ENCODE data around the gene FER1L5. TPM values are rescaled to one million over a fixed set of nuclear protein-coding genes. Genes with fewer than 3 reads are reported as not detected.

Gene FER1L5
- polyA plus RNA-seq, 1 of the 3 experiments (the other 2 are of a cell fraction): 0.02 TPM

GRCh38 chr2:96702098-96702785 lies 59.7 kb downstream of the FER1L5 start:
- Histone ChIP-seq H3K9me3 (no peaks in the 10 kb centered on the region), H2AFZ (ENCODE audit: low read depth) (no peak overlapping the region), H3K79me2 (ENCODE audit: insufficient read depth) (no peaks in the 10 kb centered on the region), H3K4me1 (ENCODE audit: control insufficient read depth in 1 of 2, insufficient read depth in 2 of 2, low read depth in 1 of 2, low read length in 1 of 2) (no peaks in the 10 kb centered on the region), H3K9me2 (no peaks in the 10 kb centered on the region), H3K4me3 (ENCODE audit: low read depth in 2 of 2, low read length in 1 of 2) (no peak overlapping the region), H3K4me2 (no peak overlapping the region), H3K27ac (ENCODE audit: low read depth in 2 of 2, low read length in 1 of 2) (no peak overlapping the region), H3K27me3 (ENCODE audit: insufficient read depth) (no peaks in the 10 kb centered on the region), H3F3A (replicated peaks; ENCODE audit: insufficient read depth) (no peaks in the 10 kb centered on the region), H3K9ac (no peak overlapping the region), H3K36me3 (replicated peaks in 1 of 2; ENCODE audit: control insufficient read depth in 1 of 2, insufficient read depth in 2 of 2, low read length in 1 of 2) (peaks cover 6 to 20% of the 10 kb centered on the region in 2 experiments), H4K20me1 (ENCODE audit: insufficient read depth) (no peaks in the 10 kb centered on the region)
- ChIA-PET CTCF (interaction anchor here (0.5 to 1.7 kb wide), 2 partner anchors 10 to 58 kb away, joined by 3 to 8 read pairs; no protein-coding TSS in a partner anchor), POLR2A (interaction anchor here (1.0 kb wide), 1 partner anchor 10 kb away, joined by 3 read pairs; no protein-coding TSS in a partner anchor)
- no peak for DNase-seq
- WGBS (ENCODE audit: low lambda C conversion rate): 97% methylated on average over 14 of the region's 17 CpGs
- TF ChIP-seq SMC3 (IDR thresholded peaks at IDR 0.05; ENCODE audit: low read depth, low read length): no peak
- TF ChIP-seq FOSL2 (IDR thresholded peaks at IDR 0.05; ENCODE audit: borderline replicate concordance, low read depth): no peak
- TF ChIP-seq RCOR1 (IDR thresholded peaks at IDR 0.05; ENCODE audit: low read length): no peak
- TF ChIP-seq TAF1 (IDR thresholded peaks at IDR 0.05; ENCODE audit: borderline replicate concordance, low read depth, low read length): no peak
- no peak for TF ChIP-seq RFX5 (IDR thresholded peaks at IDR 0.05; ENCODE audit: low read length)
- no peak for TF ChIP-seq TEAD4 (IDR thresholded peaks at IDR 0.05; ENCODE audit: borderline replicate concordance, insufficient read depth)
- no peak for TF ChIP-seq REST (IDR thresholded peaks at IDR 0.05; ENCODE audit: low read depth, low read length)
- TF ChIP-seq MEF2A (IDR thresholded peaks at IDR 0.05; ENCODE audit: borderline replicate concordance, low read depth): no peak
- no peak for TF ChIP-seq FOXJ3 (CRISPR knock-in tag; IDR thresholded peaks at IDR 0.05)
- no peak for TF ChIP-seq CHD2 (IDR thresholded peaks at IDR 0.05; ENCODE audit: low read length, partially characterized antibody)
- no peak for TF ChIP-seq MAX (IDR thresholded peaks at IDR 0.05; ENCODE audit: low read depth)
- no peak for TF ChIP-seq MXI1 (IDR thresholded peaks at IDR 0.05; ENCODE audit: low read depth, low read length)
- TF ChIP-seq PBX3 (IDR thresholded peaks at IDR 0.05): no peak
- no peak for TF ChIP-seq POLR2AphosphoS5 (IDR thresholded peaks at IDR 0.05; ENCODE audit: low read depth, low read length)
- no peak for TF ChIP-seq USF1 (IDR thresholded peaks at IDR 0.05; ENCODE audit: borderline replicate concordance, low read depth)
